Measurements from ENCODE around the gene PLPP7.
"Not testable (repeated sequence)": the region's sequence is repeated elsewhere in the genome, so short reads cannot be mapped to it uniquely, and the experiment has no call there.

Gene PLPP7

DNA sequence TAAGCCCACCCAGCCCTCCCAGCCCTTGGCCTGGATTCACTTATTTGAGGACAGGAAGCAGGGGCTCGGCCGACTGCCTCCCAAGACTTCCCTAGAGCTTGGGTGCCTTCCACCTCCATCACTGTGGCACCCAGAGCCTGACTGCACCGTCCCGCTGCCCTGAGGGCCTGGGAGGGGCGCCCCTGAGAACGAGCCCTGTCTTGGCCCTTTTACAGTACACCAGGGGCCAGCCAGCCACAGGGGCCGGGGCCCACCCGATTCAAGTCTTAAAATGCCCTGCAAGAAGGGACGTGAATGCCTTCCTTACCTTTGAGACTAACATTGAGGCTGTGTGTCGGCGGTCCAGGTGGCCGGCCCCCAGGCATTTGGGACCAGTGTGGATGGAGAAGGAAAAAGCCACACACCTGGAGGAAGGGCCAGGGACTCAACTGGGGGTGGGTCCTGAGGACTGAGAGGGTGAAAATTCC, 30.1 kb upstream of the PLPP7 start:
- Histone ChIP-seq H3K4me1 (ENCODE audit: control insufficient read depth, insufficient read depth, low read length) (no peaks in the 10 kb centered on the region), H3K27ac (ENCODE audit: low read depth, low read length) (no peak overlapping the region), H3K9ac (ENCODE audit: low read length) (no peak overlapping the region), H3K4me3 (ENCODE audit: low read length) (no peak overlapping the region), H3K36me3 (ENCODE audit: control insufficient read depth, insufficient read depth, low read length) (no peaks in the 10 kb centered on the region), H3K27me3 (ENCODE audit: control insufficient read depth, insufficient read depth, low read length) (no peaks in the 10 kb centered on the region)

DNA sequence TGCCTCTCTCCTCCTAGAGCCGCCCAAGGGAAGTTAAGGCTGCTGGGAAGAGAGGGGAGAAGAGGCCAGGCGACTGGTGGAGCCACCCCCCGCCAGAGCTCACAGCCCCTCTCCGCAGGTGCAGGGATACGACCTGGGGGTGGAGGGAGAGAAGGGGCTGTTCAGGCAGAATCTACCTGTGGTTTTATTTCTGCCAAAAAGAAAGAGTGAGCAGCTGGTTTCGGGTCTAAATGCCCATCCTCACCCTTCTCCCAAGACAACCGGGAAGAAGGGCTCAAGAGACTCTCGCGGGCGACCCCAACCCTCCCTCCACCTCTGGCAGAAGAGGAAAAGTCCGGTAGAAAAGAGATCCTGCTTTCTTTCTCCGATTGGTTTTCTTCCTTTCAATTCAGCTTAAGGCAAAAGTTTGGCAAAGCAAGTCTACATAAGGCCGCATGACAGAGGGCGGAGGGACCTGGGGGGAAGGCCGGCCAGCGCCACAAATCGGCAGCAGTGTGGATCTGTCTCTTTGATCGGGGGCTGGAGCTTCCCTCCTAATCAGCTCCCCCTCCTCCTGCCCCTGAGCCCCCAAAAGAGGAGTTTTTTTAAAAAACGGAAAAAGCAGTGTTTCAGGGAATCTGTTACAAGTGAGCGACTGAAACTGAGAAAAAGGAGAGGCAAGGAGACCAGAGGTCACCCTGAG, 29.5 kb upstream of the PLPP7 start:
- Histone ChIP-seq H3K4me1 (ENCODE audit: control insufficient read depth, insufficient read depth, low read length) (no peaks in the 10 kb centered on the region), H3K36me3 (ENCODE audit: control insufficient read depth, insufficient read depth, low read length) (no peaks in the 10 kb centered on the region), H3K9ac (ENCODE audit: low read length) (no peak overlapping the region), H3K4me3 (ENCODE audit: low read length) (no peak overlapping the region), H3K27me3 (ENCODE audit: control insufficient read depth, insufficient read depth, low read length) (no peaks in the 10 kb centered on the region), H3K27ac (ENCODE audit: low read depth, low read length) (no peak overlapping the region)

DNA sequence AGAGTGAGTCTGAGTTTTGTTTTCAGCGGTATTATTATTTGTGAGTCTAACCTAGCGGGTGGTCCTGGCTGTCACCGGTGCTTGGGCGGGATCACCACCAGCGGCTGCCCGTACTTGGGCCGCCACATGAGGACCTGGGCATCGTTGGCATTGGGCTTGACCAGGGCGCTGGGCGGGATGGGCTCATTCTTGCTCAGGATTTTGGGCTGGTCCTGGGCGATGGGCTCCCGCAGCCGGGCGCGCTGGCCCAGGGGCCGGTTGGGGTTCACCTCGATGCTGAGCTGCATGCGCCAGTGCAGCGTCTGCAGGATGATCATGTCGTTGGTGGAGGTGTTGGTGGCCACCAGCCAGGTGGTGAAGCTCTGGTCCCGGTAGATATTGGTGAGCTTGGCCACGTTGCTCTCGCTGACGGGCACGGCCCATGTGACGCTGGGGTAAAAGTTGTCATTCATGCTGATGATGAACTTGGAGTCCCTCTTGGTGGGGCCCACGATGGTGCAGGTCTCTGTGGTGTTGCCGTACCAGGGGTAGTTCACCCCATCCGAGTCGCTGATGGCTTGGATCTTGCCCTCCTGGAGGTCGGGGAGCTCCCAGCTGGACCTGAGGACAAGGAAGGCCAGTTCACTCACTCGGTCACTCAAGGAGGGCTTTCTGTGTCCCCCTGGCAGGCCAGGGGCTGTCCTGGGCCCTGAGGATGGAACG, 28.6 kb upstream of the PLPP7 start:
- no peaks in the 10 kb centered on the region for H3K36me3 ChIP-seq (ENCODE audit: control insufficient read depth, insufficient read depth, low read length)
- no peak overlapping the region for H3K27ac ChIP-seq (ENCODE audit: low read depth, low read length)
- no peak overlapping the region for H3K9ac ChIP-seq (ENCODE audit: low read length)
- H3K4me3 ChIP-seq (ENCODE audit: low read length) = no peak overlapping the region
- no peaks in the 10 kb centered on the region for H3K27me3 ChIP-seq (ENCODE audit: control insufficient read depth, insufficient read depth, low read length)
- no peaks in the 10 kb centered on the region for H3K4me1 ChIP-seq (ENCODE audit: control insufficient read depth, insufficient read depth, low read length)

DNA sequence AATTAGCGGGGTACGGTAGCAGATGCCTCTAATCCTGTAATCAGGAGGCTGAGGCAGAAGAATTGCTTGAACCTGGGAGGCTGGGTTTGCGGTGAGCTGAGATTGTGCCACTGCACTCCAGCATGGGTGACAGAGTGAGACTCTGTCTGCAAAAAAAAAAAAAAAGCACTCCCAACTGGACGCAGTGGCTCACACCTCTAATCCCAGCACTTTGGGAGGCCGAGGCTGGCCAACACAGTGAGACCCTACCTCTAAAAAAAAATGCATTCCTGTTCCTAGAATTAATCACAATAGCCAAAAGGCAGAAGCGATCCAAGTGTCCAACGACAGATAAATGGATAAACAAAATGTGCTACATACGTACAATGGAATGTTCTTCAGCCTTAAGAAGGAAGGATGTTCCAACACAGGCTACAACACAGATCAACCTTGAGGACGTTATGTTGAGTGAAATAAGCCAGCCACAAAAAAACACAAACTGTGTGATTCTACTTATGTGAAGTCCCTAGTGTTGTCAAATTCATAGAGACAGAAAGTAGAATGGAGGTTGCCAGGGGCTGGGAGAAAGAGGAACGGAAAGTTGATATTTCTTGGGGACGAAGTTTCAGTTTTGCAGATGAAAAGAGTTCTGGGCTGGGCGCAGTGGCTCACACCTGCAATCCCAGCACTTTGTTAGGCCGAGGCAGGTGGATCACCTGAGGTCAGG, 27.0 kb upstream of the PLPP7 start:
- Histone ChIP-seq H3K27me3 (ENCODE audit: control insufficient read depth, insufficient read depth, low read length) (no peaks in the 10 kb centered on the region), H3K4me1 (ENCODE audit: control insufficient read depth, insufficient read depth, low read length) (no peaks in the 10 kb centered on the region), H3K36me3 (ENCODE audit: control insufficient read depth, insufficient read depth, low read length) (no peaks in the 10 kb centered on the region)

DNA sequence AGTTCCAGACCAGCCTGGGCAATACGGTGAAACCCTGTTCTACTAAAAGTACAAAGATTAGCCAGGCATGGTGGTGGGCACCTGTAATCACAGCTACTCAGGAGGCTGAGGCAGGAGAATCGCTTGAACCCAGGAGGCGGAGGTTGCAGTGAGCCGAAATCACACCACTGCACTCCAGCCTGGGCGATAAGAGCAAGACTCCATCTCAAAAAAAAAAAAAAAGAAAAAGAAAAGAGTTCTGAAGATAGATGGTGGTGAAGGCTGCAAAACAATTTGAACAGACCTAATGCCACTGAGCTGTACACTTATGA, 26.5 kb upstream of the PLPP7 start:
- H3K27me3 ChIP-seq (ENCODE audit: control insufficient read depth, insufficient read depth, low read length); H3K27ac ChIP-seq (ENCODE audit: low read depth, low read length); H3K4me3 ChIP-seq (ENCODE audit: low read length); H3K4me1 ChIP-seq (ENCODE audit: control insufficient read depth, insufficient read depth, low read length); H3K36me3 ChIP-seq (ENCODE audit: control insufficient read depth, insufficient read depth, low read length); H3K9ac ChIP-seq (ENCODE audit: low read length): not testable (repeated sequence)

More for the DNA sequence above, 27.0 kb upstream of the PLPP7 start:
- Histone ChIP-seq H3K4me3 (ENCODE audit: low read length) (no peak overlapping the region), H3K27ac (ENCODE audit: low read depth, low read length) (no peak overlapping the region), H3K9ac (ENCODE audit: low read length) (no peak overlapping the region)

DNA sequence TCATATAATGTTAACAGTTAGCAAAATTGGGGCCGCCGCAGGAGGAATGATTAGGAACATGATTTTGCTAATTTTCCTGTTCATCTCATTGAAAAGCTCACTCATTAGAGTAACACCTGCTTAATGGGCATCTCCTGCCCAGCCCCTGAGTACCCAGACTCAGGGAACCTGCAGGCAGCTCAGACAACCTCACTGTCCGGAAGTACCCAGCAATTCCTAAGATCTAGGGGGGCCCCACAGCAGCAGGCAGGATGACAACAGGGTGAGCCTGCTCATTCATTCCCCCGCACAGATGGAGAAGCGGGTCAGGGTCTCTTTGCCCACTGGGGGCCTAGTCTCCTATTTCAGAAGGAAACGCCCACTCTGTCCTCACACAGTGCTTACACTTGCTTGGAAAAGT, 25.8 kb upstream of the PLPP7 start:
- Histone ChIP-seq H3K27me3 (ENCODE audit: control insufficient read depth, insufficient read depth, low read length) (no peaks in the 10 kb centered on the region), H3K9ac (ENCODE audit: low read length) (no peak overlapping the region), H3K4me1 (ENCODE audit: control insufficient read depth, insufficient read depth, low read length) (no peaks in the 10 kb centered on the region), H3K4me3 (ENCODE audit: low read length) (no peak overlapping the region), H3K27ac (ENCODE audit: low read depth, low read length) (no peak overlapping the region), H3K36me3 (ENCODE audit: control insufficient read depth, insufficient read depth, low read length) (no peaks in the 10 kb centered on the region)

DNA sequence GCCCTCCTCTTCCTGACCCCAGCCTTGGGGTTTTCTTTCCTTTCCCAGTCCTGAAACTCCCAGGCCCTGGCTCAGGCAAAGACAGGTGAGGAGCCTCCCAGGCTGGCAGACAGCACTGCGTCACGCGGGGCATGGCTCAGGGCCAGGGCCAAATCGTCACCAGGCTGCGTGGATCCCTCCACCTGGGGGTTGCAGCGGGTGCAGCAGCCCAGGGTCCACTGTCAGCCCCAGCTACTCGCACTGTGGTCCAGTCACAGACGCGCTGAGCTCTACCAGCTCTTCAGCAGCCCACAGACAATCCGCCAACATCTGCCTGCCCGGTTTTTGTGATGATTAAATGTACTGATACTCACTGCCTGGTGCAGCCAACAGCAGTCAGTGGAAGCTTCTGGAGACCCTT, 25.3 kb upstream of the PLPP7 start:
- no peak overlapping the region for H3K9ac ChIP-seq (ENCODE audit: low read length)
- H3K27ac ChIP-seq (ENCODE audit: low read depth, low read length) = no peak overlapping the region
- no peaks in the 10 kb centered on the region for H3K27me3 ChIP-seq (ENCODE audit: control insufficient read depth, insufficient read depth, low read length)
- no peaks in the 10 kb centered on the region for H3K36me3 ChIP-seq (ENCODE audit: control insufficient read depth, insufficient read depth, low read length)
- H3K4me1 ChIP-seq (ENCODE audit: control insufficient read depth, insufficient read depth, low read length) = no peaks in the 10 kb centered on the region
- no peak overlapping the region for H3K4me3 ChIP-seq (ENCODE audit: low read length)

DNA sequence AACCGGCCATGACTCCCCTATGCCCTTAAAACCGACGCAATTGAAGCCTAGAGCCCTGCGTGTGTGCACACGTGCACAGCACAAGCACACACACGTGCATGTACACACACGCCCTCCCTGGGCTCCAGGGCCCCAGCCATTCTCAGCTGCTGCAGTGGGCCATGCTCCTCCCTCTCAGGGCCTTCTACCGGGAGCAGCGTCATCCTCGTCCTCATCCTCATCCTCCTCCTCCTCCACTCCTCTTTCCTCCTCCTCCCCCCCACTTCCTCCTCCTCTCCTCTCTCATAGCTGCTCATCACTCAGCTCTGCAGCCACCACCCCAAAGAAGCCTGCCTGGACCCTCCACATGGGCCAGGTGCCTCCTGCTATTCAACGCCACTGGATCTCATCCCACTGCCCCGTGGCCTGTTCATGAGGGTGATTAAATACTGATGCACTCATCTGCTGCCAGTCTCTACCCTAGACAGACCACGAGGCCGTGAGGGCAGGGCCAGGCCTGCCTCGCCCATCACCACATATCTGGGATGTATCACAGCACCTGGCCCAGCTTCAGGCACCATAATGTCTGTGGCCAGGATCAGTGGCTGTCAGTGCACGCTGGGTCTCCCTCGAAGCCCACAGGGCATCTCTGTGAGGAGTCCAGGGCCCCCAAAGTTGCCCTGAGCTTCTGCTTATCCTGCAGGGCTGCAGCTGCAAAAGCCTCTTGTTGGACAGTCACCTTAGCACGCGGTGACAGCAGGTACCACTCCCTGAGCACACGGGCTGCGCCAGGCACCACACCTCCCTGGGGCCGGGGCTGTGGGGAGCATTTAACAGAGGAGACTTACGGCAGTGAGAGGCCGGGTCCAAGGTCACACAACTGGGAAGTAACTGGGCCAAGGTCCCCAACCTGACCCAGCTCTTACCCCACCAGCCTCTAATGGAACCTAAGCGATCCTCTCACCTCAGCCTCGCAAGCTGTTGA, 23.0 kb upstream of the PLPP7 start:
- Histone ChIP-seq H3K27ac (ENCODE audit: low read depth, low read length) (no peak overlapping the region), H3K4me1 (ENCODE audit: control insufficient read depth, insufficient read depth, low read length) (no peaks in the 10 kb centered on the region), H3K36me3 (ENCODE audit: control insufficient read depth, insufficient read depth, low read length) (no peaks in the 10 kb centered on the region), H3K4me3 (ENCODE audit: low read length) (peak overlapping the region; percentile 21), H3K27me3 (ENCODE audit: control insufficient read depth, insufficient read depth, low read length) (no peaks in the 10 kb centered on the region), H3K9ac (ENCODE audit: low read length) (no peak overlapping the region)

DNA sequence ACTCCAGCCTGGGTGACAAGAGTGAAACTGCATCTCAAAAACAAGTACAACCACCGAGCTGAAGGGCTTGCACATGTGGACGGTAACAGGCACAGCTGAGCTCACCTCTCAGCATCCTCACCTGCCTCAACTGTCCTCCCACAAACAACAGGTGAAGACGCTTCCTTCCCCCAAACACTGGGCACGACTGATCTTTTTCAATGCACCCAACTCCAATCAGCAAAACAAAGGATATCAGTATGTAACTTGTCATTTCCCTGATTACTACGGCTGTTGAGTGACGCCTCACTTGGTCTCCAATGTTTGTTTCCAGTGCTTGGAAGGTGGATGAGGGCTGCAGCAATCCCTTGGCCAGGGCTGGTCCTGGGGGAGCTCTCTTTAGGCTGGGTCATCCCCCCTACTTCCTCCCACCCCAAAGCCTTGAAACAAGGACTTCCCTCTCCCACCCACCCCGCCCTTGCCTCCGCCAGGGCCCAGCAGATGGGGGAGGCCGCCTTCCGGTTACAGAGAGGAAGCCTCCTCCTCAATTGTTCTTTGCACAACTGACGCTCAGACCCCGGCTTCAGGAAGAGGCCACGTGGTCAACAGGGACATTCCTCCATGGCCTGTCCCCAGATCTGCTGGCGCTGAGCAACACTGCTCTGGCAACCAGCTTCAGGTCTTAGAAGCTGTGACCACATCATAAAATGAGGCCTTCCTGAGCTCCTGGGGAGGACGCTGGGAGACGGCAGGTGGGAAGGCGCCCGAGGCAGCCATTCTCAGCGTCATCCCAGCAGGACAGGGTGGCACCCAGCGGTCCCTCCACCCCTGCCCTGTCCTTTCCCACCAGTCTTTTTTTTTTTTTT, 19.1 kb upstream of the PLPP7 start:
- Histone ChIP-seq H3K36me3 (ENCODE audit: control insufficient read depth, insufficient read depth, low read length) (no peaks in the 10 kb centered on the region), H3K9ac (ENCODE audit: low read length) (peak overlapping the region; percentile 21), H3K27ac (ENCODE audit: low read depth, low read length) (no peak overlapping the region), H3K27me3 (ENCODE audit: control insufficient read depth, insufficient read depth, low read length) (peaks cover 4% of the 10 kb centered on the region), H3K4me3 (ENCODE audit: low read length) (peak overlapping the region; percentile 33), H3K4me1 (ENCODE audit: control insufficient read depth, insufficient read depth, low read length) (no peaks in the 10 kb centered on the region)

DNA sequence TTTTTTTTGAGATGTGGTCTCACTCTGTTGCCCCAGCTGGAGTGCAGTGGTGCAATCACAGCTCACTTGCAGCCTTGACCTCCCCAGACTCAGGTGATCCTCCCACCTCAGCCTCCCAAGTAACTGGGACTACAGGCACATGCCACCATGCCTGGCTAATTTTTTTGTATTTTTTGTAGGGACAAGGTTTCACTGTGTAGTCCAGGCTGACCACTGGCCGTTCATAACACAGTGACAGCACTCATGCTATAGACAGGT, 18.6 kb upstream of the PLPP7 start:
- not testable (repeated sequence) for H3K9ac ChIP-seq (ENCODE audit: low read length); H3K27me3 ChIP-seq (ENCODE audit: control insufficient read depth, insufficient read depth, low read length); H3K27ac ChIP-seq (ENCODE audit: low read depth, low read length); H3K4me1 ChIP-seq (ENCODE audit: control insufficient read depth, insufficient read depth, low read length); H3K36me3 ChIP-seq (ENCODE audit: control insufficient read depth, insufficient read depth, low read length)
- peak overlapping the region; percentile 33 for H3K4me3 ChIP-seq (ENCODE audit: low read length)

DNA sequence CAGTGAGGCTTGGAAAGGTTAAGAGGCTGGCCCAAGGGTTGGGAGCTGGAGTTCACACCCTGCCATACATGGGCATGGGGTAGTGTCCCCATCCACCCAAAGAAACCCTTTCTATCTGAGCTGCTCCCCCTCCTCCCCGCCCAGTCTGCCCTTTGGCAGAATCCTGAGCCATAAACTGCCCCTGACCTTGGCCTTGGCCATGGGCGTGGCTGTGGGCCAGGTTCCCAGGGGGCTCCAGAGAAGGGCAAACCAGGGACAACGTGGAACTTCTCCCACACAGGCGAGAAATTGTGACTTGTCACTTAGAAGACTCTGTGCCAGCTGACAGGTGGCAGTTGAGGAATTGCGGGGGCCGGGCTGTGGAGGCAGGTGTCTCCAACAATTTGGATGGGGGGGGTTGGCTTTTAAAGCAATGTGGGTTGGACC, 18.0 kb upstream of the PLPP7 start:
- Histone ChIP-seq H3K4me1 (ENCODE audit: control insufficient read depth, insufficient read depth, low read length) (no peaks in the 10 kb centered on the region), H3K27ac (ENCODE audit: low read depth, low read length) (no peak overlapping the region), H3K9ac (ENCODE audit: low read length) (no peak overlapping the region), H3K4me3 (ENCODE audit: low read length) (no peak overlapping the region), H3K27me3 (ENCODE audit: control insufficient read depth, insufficient read depth, low read length) (peaks cover 4% of the 10 kb centered on the region), H3K36me3 (ENCODE audit: control insufficient read depth, insufficient read depth, low read length) (no peaks in the 10 kb centered on the region)

Measured in rectal smooth muscle tissue (tissue), 1 donor.